OCI-LY7 (cell line): Measurements from ENCODE around the gene ARFGAP1.

Experiments used
- EZH2phosphoT487 ChIP-seq: fragments of 200-600 bp; sonication (generic); IDR thresholded peaks from 2 replicates; pipeline ENCODE4 v1.6.1; 2018; ENCODE audit warnings: low read depth, borderline replicate concordance, mild to moderate bottlenecking, mixed run types, antibody characterized with exemption, low read length, moderate library complexity, mixed read lengths
- TF ChIP-seq, protein P1 (sequence below): fragments of 200-600 bp; sonication (generic); conservative IDR thresholded peaks from 2 replicates; pipeline ENCODE4 v1.5.1; 2014; ENCODE audit warnings: mild to moderate bottlenecking, antibody characterized with exemption, low read length, moderate library complexity, mixed read lengths

- TF ChIP-seq, protein P1, sequence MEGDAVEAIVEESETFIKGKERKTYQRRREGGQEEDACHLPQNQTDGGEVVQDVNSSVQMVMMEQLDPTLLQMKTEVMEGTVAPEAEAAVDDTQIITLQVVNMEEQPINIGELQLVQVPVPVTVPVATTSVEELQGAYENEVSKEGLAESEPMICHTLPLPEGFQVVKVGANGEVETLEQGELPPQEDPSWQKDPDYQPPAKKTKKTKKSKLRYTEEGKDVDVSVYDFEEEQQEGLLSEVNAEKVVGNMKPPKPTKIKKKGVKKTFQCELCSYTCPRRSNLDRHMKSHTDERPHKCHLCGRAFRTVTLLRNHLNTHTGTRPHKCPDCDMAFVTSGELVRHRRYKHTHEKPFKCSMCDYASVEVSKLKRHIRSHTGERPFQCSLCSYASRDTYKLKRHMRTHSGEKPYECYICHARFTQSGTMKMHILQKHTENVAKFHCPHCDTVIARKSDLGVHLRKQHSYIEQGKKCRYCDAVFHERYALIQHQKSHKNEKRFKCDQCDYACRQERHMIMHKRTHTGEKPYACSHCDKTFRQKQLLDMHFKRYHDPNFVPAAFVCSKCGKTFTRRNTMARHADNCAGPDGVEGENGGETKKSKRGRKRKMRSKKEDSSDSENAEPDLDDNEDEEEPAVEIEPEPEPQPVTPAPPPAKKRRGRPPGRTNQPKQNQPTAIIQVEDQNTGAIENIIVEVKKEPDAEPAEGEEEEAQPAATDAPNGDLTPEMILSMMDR = no peak
- no peak for TF ChIP-seq EZH2phosphoT487
Observed at GRCh38 chr20:63233061-63233344, 39.6 kb upstream of the ARFGAP1 start.
